Measurements from ENCODE around the gene FAM200C. TPM values are rescaled to one million over a fixed set of nuclear protein-coding genes. Genes with fewer than 3 reads are reported as not detected.

FAM200C gene
- total RNA-seq, 1 experiment from 2014 or later = 2.0 TPM

- Histone ChIP-seq H3K4me2 (ENCODE audit: low read depth, low read length, poor library complexity, severe bottlenecking) (no peak overlapping the region), H3K4me1 (ENCODE audit: low read length) (no peaks in the 10 kb centered on the region), H3K79me2 (ENCODE audit: low read length) (no peaks in the 10 kb centered on the region), H4K20me1 (ENCODE audit: insufficient read depth, low read depth, low read length) (no peaks in the 10 kb centered on the region), H3K36me3 (ENCODE audit: insufficient read depth, low read length) (no peaks in the 10 kb centered on the region), H2AFZ (ENCODE audit: low read length) (no peak overlapping the region), H3K9ac (ENCODE audit: low read length) (no peak overlapping the region), H3K4me3 (ENCODE audit: low read length) (no peak overlapping the region), H3K27me3 (ENCODE audit: low read length) (no peaks in the 10 kb centered on the region), H3K9me2 (replicated peaks; ENCODE audit: insufficient read depth, low read length) (no peaks in the 10 kb centered on the region), H3K27ac (ENCODE audit: low read length) (no peak overlapping the region), H3K9me3 (ENCODE audit: low read length) (no peaks in the 10 kb centered on the region)
- no peak for DNase-seq
Observed at GRCh38 chr5:160349935-160350303, 49.9 kb downstream of the FAM200C start.

- Histone ChIP-seq H3K9me2 (replicated peaks; ENCODE audit: insufficient read depth, low read length) (no peaks in the 10 kb centered on the region), H2AFZ (ENCODE audit: low read length) (no peak overlapping the region), H3K36me3 (ENCODE audit: insufficient read depth, low read length) (no peaks in the 10 kb centered on the region), H3K4me3 (ENCODE audit: low read length) (no peak overlapping the region), H3K9me3 (ENCODE audit: low read length) (no peaks in the 10 kb centered on the region), H3K4me2 (ENCODE audit: low read depth, low read length, poor library complexity, severe bottlenecking) (no peak overlapping the region), H3K27me3 (ENCODE audit: low read length) (no peaks in the 10 kb centered on the region), H3K4me1 (ENCODE audit: low read length) (no peaks in the 10 kb centered on the region), H3K27ac (ENCODE audit: low read length) (no peak overlapping the region), H4K20me1 (ENCODE audit: insufficient read depth, low read depth, low read length) (no peaks in the 10 kb centered on the region), H3K9ac (ENCODE audit: low read length) (no peak overlapping the region), H3K79me2 (ENCODE audit: low read length) (no peaks in the 10 kb centered on the region)
- no peak for DNase-seq
Observed at GRCh38 chr5:160349249-160349934, 50.5 kb downstream of the FAM200C start.

- Histone ChIP-seq H3K4me2 (ENCODE audit: low read depth, low read length, poor library complexity, severe bottlenecking) (no peak overlapping the region), H3K79me2 (ENCODE audit: low read length) (no peaks in the 10 kb centered on the region), H3K36me3 (ENCODE audit: insufficient read depth, low read length) (no peaks in the 10 kb centered on the region), H3K9me2 (replicated peaks; ENCODE audit: insufficient read depth, low read length) (no peaks in the 10 kb centered on the region), H3K27me3 (ENCODE audit: low read length) (no peaks in the 10 kb centered on the region), H3K9me3 (ENCODE audit: low read length) (no peaks in the 10 kb centered on the region), H3K27ac (ENCODE audit: low read length) (no peak overlapping the region), H4K20me1 (ENCODE audit: insufficient read depth, low read depth, low read length) (no peaks in the 10 kb centered on the region), H3K4me1 (ENCODE audit: low read length) (no peaks in the 10 kb centered on the region), H2AFZ (ENCODE audit: low read length) (no peak overlapping the region), H3K9ac (ENCODE audit: low read length) (no peak overlapping the region), H3K4me3 (ENCODE audit: low read length) (no peak overlapping the region)
- no peak for DNase-seq
Observed at GRCh38 chr5:160348080-160348479, 51.8 kb downstream of the FAM200C start.

- Histone ChIP-seq H3K27me3 (ENCODE audit: low read length) (no peaks in the 10 kb centered on the region), H4K20me1 (ENCODE audit: insufficient read depth, low read depth, low read length) (no peaks in the 10 kb centered on the region), H3K4me2 (ENCODE audit: low read depth, low read length, poor library complexity, severe bottlenecking) (no peak overlapping the region), H3K4me3 (ENCODE audit: low read length) (no peak overlapping the region), H3K9ac (ENCODE audit: low read length) (no peak overlapping the region), H3K9me2 (replicated peaks; ENCODE audit: insufficient read depth, low read length) (no peaks in the 10 kb centered on the region), H3K4me1 (ENCODE audit: low read length) (no peaks in the 10 kb centered on the region), H2AFZ (ENCODE audit: low read length) (no peak overlapping the region), H3K36me3 (ENCODE audit: insufficient read depth, low read length) (no peaks in the 10 kb centered on the region), H3K79me2 (ENCODE audit: low read length) (no peaks in the 10 kb centered on the region), H3K9me3 (ENCODE audit: low read length) (no peaks in the 10 kb centered on the region), H3K27ac (ENCODE audit: low read length) (no peak overlapping the region)
- no peak for DNase-seq
Observed at GRCh38 chr5:160347448-160347847, 52.4 kb downstream of the FAM200C start.

Other genes starting within 250 kb of the FAM200C start
- 0.69 and 0.97 TPM in 2 replicates for gene FABP6, start 170.5 kb downstream of the FAM200C start, total RNA-seq (2014; rRNA removed; shearing (Covaris generic); ENCODE audit: low replicate concordance)
- not detected in 2 replicates for gene CCNJL, start 87.5 kb downstream of the FAM200C start, total RNA-seq (2014; rRNA removed; shearing (Covaris generic); ENCODE audit: low replicate concordance)
- gene C1QTNF2, start 29.4 kb downstream of the FAM200C start, total RNA-seq (2014; rRNA removed; shearing (Covaris generic); ENCODE audit: low replicate concordance) = not detected in 2 replicates
- 44.2 and 65.3 TPM in 2 replicates for gene SLU7, start 19.0 kb upstream of the FAM200C start, total RNA-seq (2014; rRNA removed; shearing (Covaris generic); ENCODE audit: low replicate concordance)
- 137 and 234 TPM in 2 replicates for gene PTTG1, start 21.8 kb upstream of the FAM200C start, total RNA-seq (2014; rRNA removed; shearing (Covaris generic); ENCODE audit: low replicate concordance)

Data from Karpas-422 (cell line).